Transverse colon (tissue), 4 donors: ENCODE results near the gene TGFBR3L. TPM values are rescaled to one million over a fixed set of nuclear protein-coding genes. Genes with fewer than 3 reads are reported as not detected.

Source experiments
- DNase-seq: peaks from one replicate; pipeline ENCODE4 v3.0.0-alpha.2; 2019
- H3K27ac ChIP-seq, 4 donors: fragments of 200-600 bp; sonication (generic); 2 replicates each; pipeline ENCODE4 v1.5.1; 2016 to 2018; ENCODE audit warnings: inconsistent platforms in 4 of 4
- H3K27me3 ChIP-seq: fragments of 200-600 bp; sonication (generic); 2 replicates; pipeline ENCODE4 v1.5.1; 2017; ENCODE audit warnings: inconsistent platforms
- H3K36me3 ChIP-seq, 4 donors: fragments of 200-600 bp; sonication (generic); 2 replicates each; pipeline ENCODE4 v1.5.1; 2017 to 2019; ENCODE audit warnings: inconsistent platforms in 4 of 4
- H3K4me1 ChIP-seq, 4 donors: fragments of 200-600 bp; sonication (generic); 2 replicates each; pipeline ENCODE4 v1.5.1; 2017 to 2020; ENCODE audit warnings: inconsistent platforms in 4 of 4
- H3K4me3 ChIP-seq, 4 donors: fragments of 200-600 bp; sonication (generic); 1 replicate in 1 of 4; 2 replicates in 3 of 4; pipeline versions ENCODE4 v1.5.1 to v1.6.1; 2017 to 2019; ENCODE audit warnings: inconsistent platforms in 4 of 4
- H3K9me3 ChIP-seq, 2 donors: fragments of 200-600 bp; sonication (generic); 2 replicates each; pipeline ENCODE4 v1.5.1; 2017 to 2019; ENCODE audit warnings: inconsistent platforms in 2 of 2
- EP300 ChIP-seq: sonication (generic); formaldehyde crosslinking; IDR thresholded peaks from one replicate; pipeline ENCODE4 v1.6.1; 2017; ENCODE audit warnings: antibody characterized with exemption, low read depth
- POLR2A ChIP-seq: fragments of 450-650 bp; IDR thresholded peaks from one replicate; pipeline ENCODE4 v1.6.1; 2016; ENCODE audit warnings: antibody characterized with exemption, mild to moderate bottlenecking, moderate library complexity
- POLR2AphosphoS5 ChIP-seq, 3 donors: sonication (generic); formaldehyde crosslinking; IDR thresholded peaks; one replicate each; pipeline ENCODE4 v1.6.1; 2016; ENCODE audit warnings: antibody characterized with exemption in 3 of 3
- WGBS, 2 donors: methylation state at CpG; one replicate each; pipeline ENCODE4 v1.1.5; 2018; ENCODE audit warnings: low coverage in 1 of 2; 5-methylcytosine and 5-hydroxymethylcytosine counted together
- in situ Hi-C, 4 donors: fragments of 200-750 bp; cut with MboI; loops; one replicate each; pipeline versions ENCODE4 v1.15.0 to v1.15.1; 2017; ENCODE audit warnings: low sequenced_read_pairs in 3 of 4, low pct_ligation_motif_present in 1 of 4, low pct_unique_long_range_greater_than_20kb in 1 of 4
- intact Hi-C: fragments of 100-400 bp; cut with DNase I; formaldehyde crosslinking; loops from one replicate; pipeline ENCODE4 v1.15.1; 2023; ENCODE audit warnings: low total_unique reads
- total RNA-seq, 4 donors: library from RNA; depleted of rRNA; stranded (reverse); fragments of >200 nt; gene quantifications; one replicate each; pipeline ENCODE4 v1.1.0, GENCODE V29; 2016
- TF ChIP-seq, protein P1 (sequence below), 5 experiments: fragments of 200-600 bp in 3 of 5; fragments of 450-650 bp in 2 of 5; sonication (generic) in 3 of 5; IDR thresholded peaks; 1 replicate in 2 of 5; 2 replicates in 3 of 5; pipeline ENCODE4 v1.5.1; 2016 to 2017; ENCODE audit warnings: antibody characterized with exemption in 5 of 5, inconsistent platforms in 3 of 5, mild to moderate bottlenecking in 2 of 5, moderate library complexity in 1 of 5

Gene TGFBR3L
- total RNA-seq, 4 donors from 2014 or later: 1.4 TPM; not detected in 3

DNA sequence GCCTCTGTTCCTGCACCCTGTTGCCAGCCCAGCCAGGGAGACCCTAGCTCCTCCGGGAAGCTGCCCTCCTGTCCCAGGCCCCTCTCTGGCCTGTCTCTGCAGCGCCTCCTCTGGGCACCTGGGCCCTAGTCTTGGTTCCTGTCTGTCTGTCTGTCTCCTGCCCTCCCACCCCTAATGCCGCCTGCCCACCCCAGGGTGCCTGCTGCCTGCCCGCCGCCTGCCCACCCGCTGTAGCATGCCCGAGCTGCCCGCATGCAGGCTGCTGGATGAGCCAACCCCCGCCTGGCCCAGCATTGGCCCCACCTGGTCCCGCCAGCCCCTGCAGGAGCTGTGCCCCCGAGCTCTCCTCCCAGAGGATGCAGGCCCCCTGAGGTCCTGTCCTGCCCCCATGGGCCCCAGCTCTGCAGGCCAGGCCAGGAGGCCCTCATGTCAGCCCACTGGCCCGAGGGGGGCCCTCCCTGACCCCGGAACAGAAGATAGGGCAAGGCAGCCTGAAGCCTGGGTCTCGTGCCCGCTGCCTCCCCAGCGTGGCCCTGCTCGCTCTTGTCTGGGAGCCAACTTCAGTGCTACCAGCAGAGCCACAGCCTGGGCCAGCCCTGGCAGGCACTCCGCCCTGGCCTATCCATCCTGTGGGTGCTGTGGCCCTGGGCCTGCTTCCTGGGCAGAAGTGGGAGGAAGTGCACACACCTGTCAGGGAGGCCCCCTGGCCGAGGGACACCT, 5.7 kb upstream of the TGFBR3L start:
- TF ChIP-seq POLR2A (no peak), POLR2AphosphoS5 (IDR thresholded peaks at IDR 0.05) (no peak), EP300 (no peak)
- TF ChIP-seq, protein P1, sequence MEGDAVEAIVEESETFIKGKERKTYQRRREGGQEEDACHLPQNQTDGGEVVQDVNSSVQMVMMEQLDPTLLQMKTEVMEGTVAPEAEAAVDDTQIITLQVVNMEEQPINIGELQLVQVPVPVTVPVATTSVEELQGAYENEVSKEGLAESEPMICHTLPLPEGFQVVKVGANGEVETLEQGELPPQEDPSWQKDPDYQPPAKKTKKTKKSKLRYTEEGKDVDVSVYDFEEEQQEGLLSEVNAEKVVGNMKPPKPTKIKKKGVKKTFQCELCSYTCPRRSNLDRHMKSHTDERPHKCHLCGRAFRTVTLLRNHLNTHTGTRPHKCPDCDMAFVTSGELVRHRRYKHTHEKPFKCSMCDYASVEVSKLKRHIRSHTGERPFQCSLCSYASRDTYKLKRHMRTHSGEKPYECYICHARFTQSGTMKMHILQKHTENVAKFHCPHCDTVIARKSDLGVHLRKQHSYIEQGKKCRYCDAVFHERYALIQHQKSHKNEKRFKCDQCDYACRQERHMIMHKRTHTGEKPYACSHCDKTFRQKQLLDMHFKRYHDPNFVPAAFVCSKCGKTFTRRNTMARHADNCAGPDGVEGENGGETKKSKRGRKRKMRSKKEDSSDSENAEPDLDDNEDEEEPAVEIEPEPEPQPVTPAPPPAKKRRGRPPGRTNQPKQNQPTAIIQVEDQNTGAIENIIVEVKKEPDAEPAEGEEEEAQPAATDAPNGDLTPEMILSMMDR (IDR thresholded peaks at IDR 0.05): no peak
- in situ Hi-C loops (no loop called here), intact Hi-C loops (loop anchor here (5.0 kb wide), 1 partner anchor 1552 kb away; no protein-coding TSS in a partner anchor)
- Histone ChIP-seq H3K36me3 (peaks cover 0 to 29% (median 14%) of the 10 kb centered on the region in 4 donors), H3K4me3 (no peak overlapping the region), H3K27me3 (peaks cover under 1% of the 10 kb centered on the region), H3K9me3 (no peaks in the 10 kb centered on the region), H3K4me1 (peaks cover 15 to 23% (median 17%) of the 10 kb centered on the region in 4 donors), H3K27ac (no peak overlapping the region)
- WGBS, 2 donors: 91% methylated on average over 13 of the region's 19 CpGs; no CpG with 5 or more reads in 1 of the 2 donors
- DNase-seq: no peak

DNA sequence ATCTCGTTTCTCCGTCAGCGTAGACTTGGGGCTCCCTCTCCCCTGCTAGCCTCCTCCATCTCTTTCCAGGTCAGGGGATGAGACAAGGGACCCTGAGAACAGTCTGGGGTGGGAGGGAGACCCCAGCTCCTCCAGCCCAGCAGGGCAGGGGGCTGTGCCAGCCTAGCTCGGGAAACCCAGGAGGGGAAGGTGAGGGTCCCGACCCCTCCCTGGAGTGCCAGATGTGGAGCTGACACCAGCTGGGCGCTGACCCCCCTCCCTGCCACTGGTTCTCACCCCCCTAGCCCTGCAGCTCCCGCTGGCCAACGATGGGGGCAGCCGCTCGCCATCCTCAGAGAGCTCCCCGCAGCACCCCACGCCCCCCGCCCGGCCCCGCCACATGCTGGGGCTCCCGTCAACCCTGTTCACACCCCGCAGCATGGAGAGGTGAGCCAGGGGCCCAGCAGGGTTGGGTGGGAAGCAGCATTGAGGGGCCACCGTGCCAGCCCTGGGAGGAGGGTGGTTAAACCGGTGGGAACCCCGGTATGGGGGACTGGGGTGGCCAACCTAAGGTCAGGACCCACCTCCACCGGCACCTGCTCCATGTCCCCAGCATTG, 5.1 kb upstream of the TGFBR3L start:
- intact Hi-C loops: loop anchor here (5.0 kb wide), 1 partner anchor 1552 kb away; no protein-coding TSS in a partner anchor
- no peak overlapping the region for H3K4me3 ChIP-seq
- peaks cover 0 to 29% (median 14%) of the 10 kb centered on the region in 4 donors for H3K36me3 ChIP-seq
- peaks cover 12 to 18% (median 15%) of the 10 kb centered on the region in 4 donors for H3K4me1 ChIP-seq
- TF ChIP-seq POLR2A (no peak), POLR2AphosphoS5 (IDR thresholded peaks at IDR 0.05) (no peak), EP300 (no peak)
- TF ChIP-seq, protein P1 (IDR thresholded peaks at IDR 0.05): no peak
- in situ Hi-C loops: no loop called here
- no peak for DNase-seq
- H3K27me3 ChIP-seq: peaks cover 8% of the 10 kb centered on the region
- no peak overlapping the region for H3K27ac ChIP-seq
- 92% methylated on average over 21 of the region's 21 CpGs; no CpG with 5 or more reads in 1 of the 2 donors for WGBS, 2 donors
- H3K9me3 ChIP-seq: no peaks in the 10 kb centered on the region

DNA sequence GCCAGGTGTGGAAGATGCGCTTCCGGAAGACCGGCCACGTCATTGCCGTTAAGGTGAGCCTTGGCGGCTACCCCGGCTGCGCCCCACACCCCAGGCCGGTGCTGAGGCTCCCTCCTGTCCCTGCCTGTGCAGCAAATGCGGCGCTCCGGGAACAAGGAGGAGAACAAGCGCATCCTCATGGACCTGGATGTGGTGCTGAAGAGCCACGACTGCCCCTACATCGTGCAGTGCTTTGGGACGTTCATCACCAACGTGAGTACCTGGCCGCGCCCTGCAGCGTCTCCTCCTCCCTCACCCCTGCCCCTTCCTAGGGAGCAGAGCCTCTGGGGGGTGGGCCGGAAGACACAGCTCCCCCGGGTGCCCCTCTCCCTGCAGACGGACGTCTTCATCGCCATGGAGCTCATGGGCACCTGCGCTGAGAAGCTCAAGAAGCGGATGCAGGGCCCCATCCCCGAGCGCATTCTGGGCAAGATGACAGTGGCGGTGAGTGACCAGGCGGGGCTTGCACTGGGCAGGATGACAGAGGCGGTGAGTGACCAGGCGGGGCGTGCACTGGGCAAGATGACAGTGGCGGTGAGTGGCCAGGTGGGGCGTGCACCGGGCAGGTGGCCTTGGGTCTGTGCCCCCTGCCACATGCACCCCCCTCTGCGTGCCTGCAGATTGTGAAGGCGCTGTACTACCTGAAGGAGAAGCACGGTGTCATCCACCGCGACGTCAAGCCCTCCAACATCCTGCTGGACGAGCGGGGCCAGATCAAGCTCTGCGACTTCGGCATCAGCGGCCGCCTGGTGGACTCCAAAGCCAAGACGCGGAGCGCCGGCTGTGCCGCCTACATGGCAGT, 4.1 kb upstream of the TGFBR3L start:
- peaks cover 17% of the 10 kb centered on the region for H3K27me3 ChIP-seq
- no peak for DNase-seq
- in situ Hi-C loops: no loop called here

More for the DNA sequence above, 4.1 kb upstream of the TGFBR3L start:
- Histone ChIP-seq H3K9me3 (no peaks in the 10 kb centered on the region), H3K27ac (no peak overlapping the region), H3K4me3 (no peak overlapping the region), H3K36me3 (peaks cover 0 to 29% (median 14%) of the 10 kb centered on the region in 4 donors), H3K4me1 (peaks cover 4 to 8% (median 6%) of the 10 kb centered on the region in 4 donors)
- intact Hi-C loops: no loop called here
- TF ChIP-seq EP300 (no peak), POLR2A (no peak), POLR2AphosphoS5 (IDR thresholded peaks at IDR 0.05) (no peak)
- TF ChIP-seq, protein P1 (IDR thresholded peaks at IDR 0.05): no peak
- 90 to 91% methylated on average over 8 to 51 of the region's 54 CpGs for WGBS, 2 donors
